ENCODE results near the gene BOD1. TPM values are rescaled to one million over a fixed set of nuclear protein-coding genes. Genes with fewer than 3 reads are reported as not detected.

Gene BOD1
- total RNA-seq, 1 experiment from 2014 or later = 70.9 TPM

DNA sequence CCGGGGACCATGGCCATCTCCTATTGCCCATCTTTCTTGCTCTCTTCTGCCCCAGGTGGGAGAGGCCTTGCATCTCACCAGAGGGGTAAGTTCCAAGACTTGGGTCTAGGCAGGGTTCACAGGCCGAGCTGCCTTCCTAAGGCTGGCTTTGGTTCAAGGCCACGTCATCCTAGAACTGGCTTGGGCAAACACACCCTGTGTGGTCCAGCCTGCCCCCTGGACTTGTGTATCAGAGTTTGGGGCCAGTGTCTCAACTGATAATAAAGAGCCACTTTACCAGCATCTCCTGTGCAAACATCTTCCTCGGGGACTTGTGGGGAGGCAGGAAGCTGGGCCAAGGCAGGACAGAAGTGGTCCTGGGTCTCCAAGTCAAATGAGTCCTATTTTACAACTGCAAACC lies 17.8 kb downstream of the BOD1 start:
- no peak overlapping the region for H3K4me3 ChIP-seq (ENCODE audit: low read depth, low read length, poor library complexity, severe bottlenecking)
- ChIA-PET CTCF (no interaction called here), POLR2A (ENCODE audit: low non-redundant PET) (no interaction called here)
- H3K27me3 ChIP-seq (replicated peaks; ENCODE audit: insufficient read depth, low read depth, low read length, poor library complexity) = no peaks in the 10 kb centered on the region
- no TSS peak for BruUV-seq (replicated peaks)
- intact Hi-C loops (cut with micrococcal nuclease; ENCODE audit: unreplicated experiment) = no loop called here
- no peak for TF ChIP-seq EZH2 (IDR thresholded peaks at IDR 0.05; ENCODE audit: borderline replicate concordance, low read depth, low read length, poor library complexity, severe bottlenecking)
- TF ChIP-seq, protein P1, sequence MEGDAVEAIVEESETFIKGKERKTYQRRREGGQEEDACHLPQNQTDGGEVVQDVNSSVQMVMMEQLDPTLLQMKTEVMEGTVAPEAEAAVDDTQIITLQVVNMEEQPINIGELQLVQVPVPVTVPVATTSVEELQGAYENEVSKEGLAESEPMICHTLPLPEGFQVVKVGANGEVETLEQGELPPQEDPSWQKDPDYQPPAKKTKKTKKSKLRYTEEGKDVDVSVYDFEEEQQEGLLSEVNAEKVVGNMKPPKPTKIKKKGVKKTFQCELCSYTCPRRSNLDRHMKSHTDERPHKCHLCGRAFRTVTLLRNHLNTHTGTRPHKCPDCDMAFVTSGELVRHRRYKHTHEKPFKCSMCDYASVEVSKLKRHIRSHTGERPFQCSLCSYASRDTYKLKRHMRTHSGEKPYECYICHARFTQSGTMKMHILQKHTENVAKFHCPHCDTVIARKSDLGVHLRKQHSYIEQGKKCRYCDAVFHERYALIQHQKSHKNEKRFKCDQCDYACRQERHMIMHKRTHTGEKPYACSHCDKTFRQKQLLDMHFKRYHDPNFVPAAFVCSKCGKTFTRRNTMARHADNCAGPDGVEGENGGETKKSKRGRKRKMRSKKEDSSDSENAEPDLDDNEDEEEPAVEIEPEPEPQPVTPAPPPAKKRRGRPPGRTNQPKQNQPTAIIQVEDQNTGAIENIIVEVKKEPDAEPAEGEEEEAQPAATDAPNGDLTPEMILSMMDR (conservative IDR thresholded peaks at IDR 0.05; ENCODE audit: low read depth, low read length) = no peak
- H3K4me1 ChIP-seq (ENCODE audit: insufficient read depth, low read length, poor library complexity, severe bottlenecking) = no peaks in the 10 kb centered on the region
- DNase-seq (ENCODE audit: low spot score) = no peak
- no peaks in the 10 kb centered on the region for H3K9me3 ChIP-seq (ENCODE audit: low read depth, low read length, poor library complexity, severe bottlenecking)
- no peaks in the 10 kb centered on the region for H3K36me3 ChIP-seq (ENCODE audit: insufficient read depth, low read length, poor library complexity, severe bottlenecking)
- H3K27ac ChIP-seq (ENCODE audit: low read depth, low read length, poor library complexity, severe bottlenecking) = no peak overlapping the region

GRCh38 chr5:173597304-173597703 lies 19.1 kb downstream of the BOD1 start:
- POLR2A ChIA-PET (ENCODE audit: low non-redundant PET) = no interaction called here
- Histone ChIP-seq H3K9me3 (ENCODE audit: low read depth, low read length, poor library complexity, severe bottlenecking) (peaks cover 3% of the 10 kb centered on the region), H3K4me3 (ENCODE audit: low read depth, low read length, poor library complexity, severe bottlenecking) (no peak overlapping the region), H3K36me3 (ENCODE audit: insufficient read depth, low read length, poor library complexity, severe bottlenecking) (no peaks in the 10 kb centered on the region), H3K27ac (ENCODE audit: low read depth, low read length, poor library complexity, severe bottlenecking) (no peak overlapping the region), H3K27me3 (replicated peaks; ENCODE audit: insufficient read depth, low read depth, low read length, poor library complexity) (no peaks in the 10 kb centered on the region), H3K4me1 (ENCODE audit: insufficient read depth, low read length, poor library complexity, severe bottlenecking) (no peaks in the 10 kb centered on the region)
- TF ChIP-seq, protein P1 (conservative IDR thresholded peaks at IDR 0.05; ENCODE audit: low read depth, low read length) = no peak
- TF ChIP-seq EZH2 (IDR thresholded peaks at IDR 0.05; ENCODE audit: borderline replicate concordance, low read depth, low read length, poor library complexity, severe bottlenecking) = no peak
- intact Hi-C loops (cut with micrococcal nuclease; ENCODE audit: unreplicated experiment) = no loop called here
- CTCF ChIA-PET = no interaction called here
- BruUV-seq (replicated peaks) = no TSS peak
- no peak for DNase-seq (ENCODE audit: low spot score)

GRCh38 chr5:173595841-173596240 lies 20.6 kb downstream of the BOD1 start:
- H3K4me3 ChIP-seq (ENCODE audit: low read depth, low read length, poor library complexity, severe bottlenecking) = no peak overlapping the region
- no peaks in the 10 kb centered on the region for H3K36me3 ChIP-seq (ENCODE audit: insufficient read depth, low read length, poor library complexity, severe bottlenecking)
- no peak overlapping the region for H3K27ac ChIP-seq (ENCODE audit: low read depth, low read length, poor library complexity, severe bottlenecking)
- no peaks in the 10 kb centered on the region for H3K4me1 ChIP-seq (ENCODE audit: insufficient read depth, low read length, poor library complexity, severe bottlenecking)
- ChIA-PET POLR2A (ENCODE audit: low non-redundant PET) (no interaction called here), CTCF (no interaction called here)
- BruUV-seq (replicated peaks) = no TSS peak
- DNase-seq (ENCODE audit: low spot score) = no peak
- peaks cover 9% of the 10 kb centered on the region for H3K9me3 ChIP-seq (ENCODE audit: low read depth, low read length, poor library complexity, severe bottlenecking)
- no peaks in the 10 kb centered on the region for H3K27me3 ChIP-seq (replicated peaks; ENCODE audit: insufficient read depth, low read depth, low read length, poor library complexity)
- no peak for TF ChIP-seq EZH2 (IDR thresholded peaks at IDR 0.05; ENCODE audit: borderline replicate concordance, low read depth, low read length, poor library complexity, severe bottlenecking)
- TF ChIP-seq, protein P1 (conservative IDR thresholded peaks at IDR 0.05; ENCODE audit: low read depth, low read length) = no peak
- intact Hi-C loops (cut with micrococcal nuclease; ENCODE audit: unreplicated experiment) = no loop called here

Measured in A673 (cell line).